HepG2 (cell line): Measurements from ENCODE around the gene KRT1.

Experiments
- EZH2 ChIP-seq: conservative IDR thresholded peaks from 2 replicates; pipeline ENCODE4 v1.6.1; 2012; ENCODE audit warnings: mild to moderate bottlenecking, low read depth, low read length, moderate library complexity
- GABPA ChIP-seq, 2 experiments: IDR thresholded peaks; 2 replicates each; pipeline ENCODE4 v1.6.1; 2011 to 2016; ENCODE audit warnings: low read depth in 2 of 2, low read length in 1 of 2, missing biosample characterization in 1 of 2, missing genetic modification characterization in 1 of 2
- HOXA7 ChIP-seq: sonication (generic); formaldehyde crosslinking; IDR thresholded peaks from 2 replicates; pipeline ENCODE4 v1.8.1; 2022; ENCODE audit warnings: mild to moderate bottlenecking, missing genetic modification reagents, moderate library complexity
- JUN ChIP-seq: sonication (generic); formaldehyde crosslinking; IDR thresholded peaks from 2 replicates; pipeline ENCODE4 v1.4.0; 2020; ENCODE audit warnings: mild to moderate bottlenecking, missing genetic modification reagents
- PAX8 ChIP-seq: sonication (generic); formaldehyde crosslinking; IDR thresholded peaks from 2 replicates; pipeline ENCODE4 v1.8.0; 2022; ENCODE audit warnings: mild to moderate bottlenecking, missing genetic modification reagents, borderline replicate concordance

DNA sequence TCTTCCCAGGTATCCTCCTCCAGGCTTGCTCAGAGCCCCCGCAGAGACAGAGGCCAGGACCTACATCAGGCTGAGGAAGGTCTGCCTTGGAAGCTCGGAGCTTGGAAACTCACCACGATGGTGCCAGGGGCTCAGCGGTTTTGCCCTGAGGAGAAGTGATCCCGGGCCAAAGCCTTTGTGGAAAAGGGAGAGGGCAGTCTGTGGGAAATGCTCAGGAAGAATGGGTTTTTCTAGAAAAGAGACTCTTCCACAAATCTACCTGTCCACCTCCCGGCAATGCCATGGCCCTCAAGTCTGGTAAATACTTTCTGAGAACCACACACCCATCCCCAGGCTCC, 36.2 kb downstream of the KRT1 start:
- no peak for TF ChIP-seq PAX8
- TF ChIP-seq EZH2: no peak
- TF ChIP-seq GABPA (IDR thresholded peaks at IDR 0.05; ENCODE audit: low read depth, low read length): no peak
- no peak for TF ChIP-seq GABPA (CRISPR knock-in tag; IDR thresholded peaks at IDR 0.05; ENCODE audit: low read depth)
- no peak for TF ChIP-seq JUN
- no peak for TF ChIP-seq HOXA7
